Loucy (cell line): ENCODE data around the gene MRPL24.
"Not testable (repeated sequence)": the region's sequence is repeated elsewhere in the genome, so short reads cannot be mapped to it uniquely, and the experiment has no call there.

Experiments
- H2AFZ ChIP-seq: fragments of 200-600 bp; sonication (generic); 2 replicates; pipeline ENCODE4 v1.6.0; 2016; ENCODE audit warnings: antibody characterized with exemption, mild to moderate bottlenecking, low read length, moderate library complexity
- H3F3A ChIP-seq: fragments of 200-600 bp; 2 replicates; pipeline ENCODE4 v1.6.0; 2016; ENCODE audit warnings: antibody characterized with exemption, low read depth, mild to moderate bottlenecking
- H3K27me3 ChIP-seq: fragments of 200-600 bp; sonication (generic); 2 replicates; pipeline ENCODE4 v1.6.1; 2014; ENCODE audit warnings: low read length, mild to moderate bottlenecking; ENCODE audit not compliant: insufficient read depth, poor library complexity, severe bottlenecking
- H3K36me3 ChIP-seq: fragments of 200-600 bp; sonication (generic); 2 replicates; pipeline ENCODE4 v1.6.1; 2016; ENCODE audit warnings: low read length; ENCODE audit not compliant: insufficient read depth
- H3K4me1 ChIP-seq: fragments of 200-600 bp; sonication (generic); 2 replicates; pipeline ENCODE4 v1.5.1; 2014; ENCODE audit warnings: low read length, mild to moderate bottlenecking; ENCODE audit not compliant: insufficient read depth, poor library complexity, severe bottlenecking
- H3K4me2 ChIP-seq: fragments of 200-600 bp; sonication (generic); 2 replicates; pipeline ENCODE4 v1.6.0; 2014; ENCODE audit warnings: antibody characterized with exemption, low read length, low read depth, mild to moderate bottlenecking; ENCODE audit not compliant: poor library complexity, severe bottlenecking
- H3K4me3 ChIP-seq: fragments of 200-600 bp; sonication (generic); 2 replicates; pipeline ENCODE4 v1.5.1; 2014; ENCODE audit warnings: low read length, mild to moderate bottlenecking, mixed read lengths; ENCODE audit not compliant: poor library complexity, severe bottlenecking
- H3K79me2 ChIP-seq: fragments of 200-600 bp; sonication (generic); 2 replicates; pipeline ENCODE4 v1.6.1; 2014; ENCODE audit warnings: low read length; ENCODE audit not compliant: insufficient read depth
- H3K9ac ChIP-seq: fragments of 200-600 bp; sonication (generic); 2 replicates; pipeline ENCODE4 v1.6.0; 2014; ENCODE audit warnings: mild to moderate bottlenecking, low read depth, low read length, moderate library complexity; ENCODE audit not compliant: poor library complexity, severe bottlenecking
- H3K9me2 ChIP-seq: fragments of 200-600 bp; sonication (generic); replicated peaks from 2 replicates; pipeline ENCODE4 v1.6.1; 2016; ENCODE audit warnings: low read depth, low read length, mixed read lengths
- H3K9me3 ChIP-seq: fragments of 200-600 bp; sonication (generic); 2 replicates; pipeline ENCODE4 v1.6.1; 2014; ENCODE audit warnings: mild to moderate bottlenecking, antibody characterized with exemption, low read length, low read depth; ENCODE audit not compliant: insufficient read depth
- H4K20me1 ChIP-seq: fragments of 200-600 bp; sonication (generic); 2 replicates; pipeline ENCODE4 v1.6.0; 2014; ENCODE audit warnings: antibody characterized with exemption, low read length, mild to moderate bottlenecking; ENCODE audit not compliant: insufficient read depth, poor library complexity, severe bottlenecking
- EZH2phosphoT487 ChIP-seq: fragments of 200-600 bp; IDR thresholded peaks from 2 replicates; pipeline ENCODE4 v1.6.1; 2018; ENCODE audit warnings: antibody characterized with exemption, mild to moderate bottlenecking, moderate library complexity, borderline replicate concordance
- TF ChIP-seq, protein P1 (sequence below): fragments of 200-600 bp; sonication (generic); conservative IDR thresholded peaks from 2 replicates; pipeline ENCODE4 v1.5.1; 2014; ENCODE audit warnings: mild to moderate bottlenecking, antibody characterized with exemption, low read length

Gene MRPL24

DNA sequence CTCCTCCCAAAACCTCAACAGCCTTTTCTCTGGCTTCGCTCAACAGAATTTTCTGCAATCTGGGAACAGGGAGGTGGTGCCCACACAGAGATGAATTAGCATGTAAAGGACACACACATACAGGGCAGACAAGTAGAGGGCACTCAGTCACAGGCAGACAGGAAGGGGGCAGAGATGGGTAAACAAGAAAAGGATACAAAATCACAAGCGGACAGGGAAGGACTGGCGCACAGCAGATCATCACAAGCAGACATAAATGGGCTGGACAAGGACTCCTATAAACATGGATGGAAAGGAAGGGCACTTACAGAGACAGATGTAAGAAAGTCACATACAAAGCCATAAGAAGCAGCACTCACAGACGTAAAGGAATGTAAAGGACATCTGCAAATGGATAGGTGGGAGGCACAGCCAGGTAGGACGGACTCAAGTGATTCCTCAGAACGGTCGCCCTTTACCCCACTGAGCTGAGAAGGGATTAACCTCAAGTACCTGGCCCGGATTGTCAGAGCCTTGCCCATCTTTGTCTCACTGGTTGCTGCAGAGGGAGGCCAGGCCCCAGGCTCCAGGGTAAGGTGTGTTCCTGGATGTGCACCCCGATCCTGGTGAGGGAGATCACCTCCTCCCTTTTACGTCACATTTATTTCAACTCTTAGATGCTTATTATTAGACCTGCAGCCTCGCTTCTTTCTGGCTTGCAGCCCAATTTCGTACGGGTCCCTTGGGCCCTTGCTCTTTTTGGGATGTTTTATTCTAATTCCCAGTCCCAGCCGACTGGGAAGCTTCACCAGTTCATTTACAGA lies 25.6 kb upstream of the MRPL24 start:
- Histone ChIP-seq H3K79me2 (peaks cover 51% of the 10 kb centered on the region), H3K9ac (peak overlapping the region; percentile 79), H3K4me1 (peaks cover 38% of the 10 kb centered on the region), H3K4me3 (peak overlapping the region; percentile 78), H3K9me3 (no peaks in the 10 kb centered on the region), H3K36me3 (no peaks in the 10 kb centered on the region), H3F3A (no peaks in the 10 kb centered on the region), H2AFZ (peak overlapping the region; percentile 75), H4K20me1 (peaks cover 33% of the 10 kb centered on the region), H3K9me2 (no peaks in the 10 kb centered on the region), H3K4me2 (peak overlapping the region; percentile 84), H3K27me3 (no peaks in the 10 kb centered on the region)
- no peak for TF ChIP-seq EZH2phosphoT487
- TF ChIP-seq, protein P1, sequence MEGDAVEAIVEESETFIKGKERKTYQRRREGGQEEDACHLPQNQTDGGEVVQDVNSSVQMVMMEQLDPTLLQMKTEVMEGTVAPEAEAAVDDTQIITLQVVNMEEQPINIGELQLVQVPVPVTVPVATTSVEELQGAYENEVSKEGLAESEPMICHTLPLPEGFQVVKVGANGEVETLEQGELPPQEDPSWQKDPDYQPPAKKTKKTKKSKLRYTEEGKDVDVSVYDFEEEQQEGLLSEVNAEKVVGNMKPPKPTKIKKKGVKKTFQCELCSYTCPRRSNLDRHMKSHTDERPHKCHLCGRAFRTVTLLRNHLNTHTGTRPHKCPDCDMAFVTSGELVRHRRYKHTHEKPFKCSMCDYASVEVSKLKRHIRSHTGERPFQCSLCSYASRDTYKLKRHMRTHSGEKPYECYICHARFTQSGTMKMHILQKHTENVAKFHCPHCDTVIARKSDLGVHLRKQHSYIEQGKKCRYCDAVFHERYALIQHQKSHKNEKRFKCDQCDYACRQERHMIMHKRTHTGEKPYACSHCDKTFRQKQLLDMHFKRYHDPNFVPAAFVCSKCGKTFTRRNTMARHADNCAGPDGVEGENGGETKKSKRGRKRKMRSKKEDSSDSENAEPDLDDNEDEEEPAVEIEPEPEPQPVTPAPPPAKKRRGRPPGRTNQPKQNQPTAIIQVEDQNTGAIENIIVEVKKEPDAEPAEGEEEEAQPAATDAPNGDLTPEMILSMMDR: no peak

DNA sequence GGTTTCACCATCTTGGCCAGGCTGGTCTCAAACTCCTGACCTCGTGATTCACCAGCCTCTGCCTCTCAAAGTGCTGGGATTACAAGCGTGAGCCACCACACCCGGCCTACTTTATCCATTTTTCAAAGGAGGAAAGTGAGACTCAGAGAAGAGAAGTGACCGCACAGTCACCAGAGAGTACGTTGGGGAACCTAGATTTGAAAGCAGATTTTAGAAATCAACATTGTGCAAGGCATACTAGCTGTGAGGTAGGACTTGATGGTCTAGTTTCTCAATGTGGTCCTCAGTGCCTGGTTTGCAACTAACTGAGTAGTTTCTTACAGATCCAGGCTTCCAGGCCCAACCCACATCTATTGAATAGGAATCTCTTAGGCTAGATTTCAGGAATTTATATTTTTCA lies 24.8 kb upstream of the MRPL24 start:
- Histone ChIP-seq H3K9ac (peak overlapping the region; percentile 79), H3K9me2 (no peaks in the 10 kb centered on the region), H3K36me3 (no peaks in the 10 kb centered on the region), H3K27me3 (no peaks in the 10 kb centered on the region), H3K9me3 (no peaks in the 10 kb centered on the region), H3K79me2 (peaks cover 43% of the 10 kb centered on the region), H3K4me2 (peak overlapping the region; percentile 84), H3K4me3 (peak overlapping the region; percentile 78), H4K20me1 (peaks cover 25% of the 10 kb centered on the region), H2AFZ (no peak overlapping the region), H3K4me1 (peaks cover 29% of the 10 kb centered on the region), H3F3A (no peaks in the 10 kb centered on the region)
- no peak for TF ChIP-seq EZH2phosphoT487
- TF ChIP-seq, protein P1: no peak

DNA sequence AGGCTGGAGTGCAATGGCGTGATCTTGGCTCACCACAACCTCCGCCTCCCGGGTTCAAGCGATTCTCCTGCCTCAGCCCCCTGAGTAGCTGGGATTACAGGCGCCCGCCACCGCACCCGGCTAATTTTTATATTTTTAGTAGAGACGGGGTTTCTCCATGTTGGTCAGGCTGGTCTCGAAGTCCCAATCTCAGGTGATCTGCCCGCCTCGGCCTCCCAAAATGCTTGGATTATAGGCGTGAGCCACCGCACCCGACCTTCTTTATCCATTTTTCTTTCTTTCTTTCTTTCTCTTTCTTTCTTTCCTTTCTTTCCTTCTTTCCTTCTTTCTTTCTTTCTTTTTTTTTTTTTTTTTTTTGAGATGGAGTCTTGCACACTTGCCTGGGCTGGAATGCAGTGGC lies 24.2 kb upstream of the MRPL24 start:
- H4K20me1 ChIP-seq: peaks cover 22% of the 10 kb centered on the region
- H3K4me1 ChIP-seq: peaks cover 24% of the 10 kb centered on the region
- H2AFZ ChIP-seq, H3F3A ChIP-seq, H3K36me3 ChIP-seq, H3K4me3 ChIP-seq, H3K9me2 ChIP-seq, H3K27me3 ChIP-seq, H3K9me3 ChIP-seq, H3K4me2 ChIP-seq, H3K9ac ChIP-seq: not testable (repeated sequence)
- H3K79me2 ChIP-seq: peaks cover 37% of the 10 kb centered on the region

DNA sequence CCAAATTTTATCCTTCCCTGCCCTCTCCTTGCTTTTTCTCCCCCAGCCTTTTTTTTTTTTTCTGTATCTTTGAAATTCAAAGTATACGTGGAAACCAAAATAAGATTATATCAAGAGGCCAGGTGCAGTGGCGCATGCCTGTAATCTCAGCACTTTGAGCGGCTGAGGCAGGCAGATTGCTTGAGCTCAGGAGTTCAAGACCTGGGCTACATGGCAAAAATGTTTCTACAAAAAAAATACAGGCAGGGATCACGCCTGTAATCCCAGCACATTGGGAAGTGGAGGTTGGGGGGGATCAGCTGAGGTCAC lies 19.9 kb upstream of the MRPL24 start:
- no peak overlapping the region for H3K4me2 ChIP-seq
- H3K4me1 ChIP-seq: peaks cover 1% of the 10 kb centered on the region
- H3K36me3 ChIP-seq: no peaks in the 10 kb centered on the region
- no peaks in the 10 kb centered on the region for H4K20me1 ChIP-seq
- no peak overlapping the region for H2AFZ ChIP-seq
- no peaks in the 10 kb centered on the region for H3K27me3 ChIP-seq
- no peaks in the 10 kb centered on the region for H3F3A ChIP-seq
- peaks cover 2% of the 10 kb centered on the region; the same call in 1 of the 2 replicates for H3K79me2 ChIP-seq
- no peak overlapping the region for H3K9ac ChIP-seq
- H3K4me3 ChIP-seq: no peak overlapping the region
- no peaks in the 10 kb centered on the region for H3K9me2 ChIP-seq
- TF ChIP-seq EZH2phosphoT487: no peak
- TF ChIP-seq, protein P1: no peak
- no peaks in the 10 kb centered on the region for H3K9me3 ChIP-seq
